AG10803 (cell line): ENCODE data around the gene CNOT1.
"Not testable (repeated sequence)": the region's sequence is repeated elsewhere in the genome, so short reads cannot be mapped to it uniquely, and the experiment has no call there.

ENCODE experiments used
- DNase-seq: peaks from one replicate; pipeline ENCODE4 v3.0.0; 2010; ENCODE audit warnings: low read depth
- H3K4me3 ChIP-seq: 2 replicates; pipeline ENCODE4 v1.5.1; 2011; ENCODE audit warnings: mild to moderate bottlenecking, low read length, control low read depth
- TF ChIP-seq, protein P1 (sequence below): conservative IDR thresholded peaks from 2 replicates; pipeline ENCODE4 v1.5.1; 2011; ENCODE audit warnings: mild to moderate bottlenecking, low read length, control low read depth, inconsistent platforms

The CNOT1 gene

DNA sequence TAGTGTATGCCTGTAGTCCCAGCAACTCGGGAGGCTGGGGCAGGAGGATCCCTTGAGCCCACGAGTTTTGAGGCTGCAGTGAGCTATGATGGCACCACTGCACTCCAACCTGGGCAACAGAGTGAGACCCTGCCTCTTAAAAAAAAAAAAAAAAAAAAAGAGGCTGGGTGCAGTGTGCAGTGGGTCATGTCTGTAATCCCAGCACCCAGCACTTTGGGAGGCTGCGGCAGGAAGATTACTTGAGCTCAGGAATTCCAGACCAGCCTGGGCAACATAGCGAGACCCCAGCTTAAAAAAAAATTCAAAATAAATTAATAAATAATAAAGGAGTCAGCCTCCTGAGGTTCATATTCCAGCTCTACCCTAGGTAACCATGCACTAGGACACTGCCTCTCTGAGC, 9.6 kb upstream of the CNOT1 start:
- TF ChIP-seq, protein P1, sequence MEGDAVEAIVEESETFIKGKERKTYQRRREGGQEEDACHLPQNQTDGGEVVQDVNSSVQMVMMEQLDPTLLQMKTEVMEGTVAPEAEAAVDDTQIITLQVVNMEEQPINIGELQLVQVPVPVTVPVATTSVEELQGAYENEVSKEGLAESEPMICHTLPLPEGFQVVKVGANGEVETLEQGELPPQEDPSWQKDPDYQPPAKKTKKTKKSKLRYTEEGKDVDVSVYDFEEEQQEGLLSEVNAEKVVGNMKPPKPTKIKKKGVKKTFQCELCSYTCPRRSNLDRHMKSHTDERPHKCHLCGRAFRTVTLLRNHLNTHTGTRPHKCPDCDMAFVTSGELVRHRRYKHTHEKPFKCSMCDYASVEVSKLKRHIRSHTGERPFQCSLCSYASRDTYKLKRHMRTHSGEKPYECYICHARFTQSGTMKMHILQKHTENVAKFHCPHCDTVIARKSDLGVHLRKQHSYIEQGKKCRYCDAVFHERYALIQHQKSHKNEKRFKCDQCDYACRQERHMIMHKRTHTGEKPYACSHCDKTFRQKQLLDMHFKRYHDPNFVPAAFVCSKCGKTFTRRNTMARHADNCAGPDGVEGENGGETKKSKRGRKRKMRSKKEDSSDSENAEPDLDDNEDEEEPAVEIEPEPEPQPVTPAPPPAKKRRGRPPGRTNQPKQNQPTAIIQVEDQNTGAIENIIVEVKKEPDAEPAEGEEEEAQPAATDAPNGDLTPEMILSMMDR = no peak
- H3K4me3 ChIP-seq = no peak overlapping the region
- DNase-seq = no peak

DNA sequence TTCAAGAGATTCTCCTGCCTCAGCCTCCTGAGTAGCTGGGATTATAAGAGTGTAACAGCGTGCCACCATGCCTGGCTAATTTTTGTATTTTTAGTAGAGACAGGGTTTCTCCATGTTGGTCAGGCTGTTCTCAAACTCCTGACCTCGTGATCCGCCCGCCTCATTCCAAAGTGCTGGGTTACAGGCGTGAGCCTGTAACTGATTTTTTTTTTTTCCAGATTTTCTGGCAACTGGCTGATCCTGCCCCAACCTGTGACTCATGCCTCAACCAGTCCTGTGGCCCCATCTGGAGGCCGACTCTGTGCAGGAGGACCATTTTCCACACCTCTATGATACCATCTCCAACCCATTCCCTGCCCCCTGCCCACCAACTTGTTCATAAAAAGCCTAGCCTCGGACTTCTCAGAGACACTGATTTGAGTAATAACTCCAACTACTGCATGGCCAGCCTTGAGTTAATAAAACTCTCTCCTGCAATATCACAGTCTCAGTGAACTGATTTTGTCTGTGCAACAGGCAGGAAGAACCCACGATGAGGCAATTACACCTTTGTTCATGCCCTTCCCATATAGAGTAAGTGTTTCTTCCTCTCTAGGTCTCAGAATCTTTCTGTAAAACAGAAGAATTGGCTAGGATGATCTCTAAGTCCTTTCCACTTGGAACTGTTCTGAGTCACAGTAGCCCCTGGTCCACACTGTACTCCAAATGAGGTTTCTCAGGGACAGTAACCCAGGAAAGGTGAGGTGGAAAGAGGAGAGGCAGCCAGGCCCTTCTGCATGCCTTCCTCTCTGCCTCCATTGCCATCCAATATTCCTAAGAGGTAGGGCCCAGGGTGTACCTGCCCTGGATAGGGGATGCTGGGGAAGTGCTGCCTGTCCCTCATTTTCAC, 8.8 kb upstream of the CNOT1 start:
- no peak overlapping the region for H3K4me3 ChIP-seq
- TF ChIP-seq, protein P1 = peak; percentile 62
- peak; percentile 92 for DNase-seq

DNA sequence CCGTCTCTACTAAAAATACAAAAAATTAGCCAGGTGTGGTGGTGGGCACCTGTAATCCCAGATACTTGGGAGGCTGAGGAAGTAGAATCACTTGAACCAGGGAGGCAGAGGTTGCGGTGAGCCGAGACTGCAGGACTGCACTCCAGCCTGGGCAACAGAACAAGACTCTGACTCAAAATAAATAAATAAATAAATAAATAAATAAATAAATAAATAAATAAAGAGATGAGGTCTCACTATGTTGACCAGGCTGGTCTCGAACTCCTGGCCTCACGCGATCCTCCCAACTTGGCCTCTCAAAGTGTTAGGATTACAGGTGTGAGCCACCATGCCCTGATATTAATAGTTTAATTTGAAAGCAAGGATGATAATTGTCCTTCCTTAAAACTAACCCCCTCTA, 7.4 kb upstream of the CNOT1 start:
- DNase-seq = not testable (repeated sequence)

DNA sequence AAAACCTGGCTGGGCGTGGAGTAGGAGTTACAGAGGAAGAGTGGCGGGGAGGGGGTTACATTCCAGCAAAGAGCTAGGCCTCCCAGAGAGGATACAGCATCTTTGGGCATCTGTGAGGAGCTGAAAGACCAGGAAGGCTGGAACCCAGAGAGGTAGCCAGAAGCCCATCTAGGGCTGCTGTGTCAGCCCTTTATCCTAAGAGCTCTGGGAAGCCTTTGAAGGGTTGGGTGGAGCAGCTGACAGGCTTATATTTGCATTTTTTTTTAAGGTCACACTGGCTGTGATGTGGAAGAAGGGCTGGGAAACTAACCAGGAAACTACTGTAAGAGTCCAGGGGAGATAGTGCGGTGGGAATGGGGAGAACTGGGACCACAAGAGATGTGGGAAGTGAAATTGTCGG, 6.8 kb upstream of the CNOT1 start:
- no peak for DNase-seq
- TF ChIP-seq, protein P1 = no peak
- H3K4me3 ChIP-seq = no peak overlapping the region

More for the DNA sequence above, 7.4 kb upstream of the CNOT1 start:
- H3K4me3 ChIP-seq = not testable (repeated sequence)

DNA sequence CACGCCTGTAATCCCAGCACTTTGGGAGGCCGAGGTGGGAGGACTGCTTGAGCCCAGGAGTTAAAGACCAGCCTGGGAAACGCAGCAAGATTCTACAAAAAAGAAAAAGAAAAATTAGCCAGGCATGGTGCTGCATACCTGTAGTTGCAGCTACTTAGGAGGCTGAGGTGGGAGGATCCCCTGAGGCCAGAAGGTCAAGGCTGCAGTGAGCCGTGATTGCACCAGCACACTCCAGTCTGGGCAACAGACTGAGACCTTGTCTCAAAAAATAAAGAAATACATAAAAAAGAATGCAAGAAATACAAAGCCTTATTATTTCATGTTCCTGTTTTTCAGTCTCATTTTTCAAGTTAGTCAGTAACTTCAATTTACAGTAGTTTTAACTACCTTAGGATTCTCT, 5.9 kb upstream of the CNOT1 start:
- DNase-seq = no peak
- TF ChIP-seq, protein P1 = no peak

DNA sequence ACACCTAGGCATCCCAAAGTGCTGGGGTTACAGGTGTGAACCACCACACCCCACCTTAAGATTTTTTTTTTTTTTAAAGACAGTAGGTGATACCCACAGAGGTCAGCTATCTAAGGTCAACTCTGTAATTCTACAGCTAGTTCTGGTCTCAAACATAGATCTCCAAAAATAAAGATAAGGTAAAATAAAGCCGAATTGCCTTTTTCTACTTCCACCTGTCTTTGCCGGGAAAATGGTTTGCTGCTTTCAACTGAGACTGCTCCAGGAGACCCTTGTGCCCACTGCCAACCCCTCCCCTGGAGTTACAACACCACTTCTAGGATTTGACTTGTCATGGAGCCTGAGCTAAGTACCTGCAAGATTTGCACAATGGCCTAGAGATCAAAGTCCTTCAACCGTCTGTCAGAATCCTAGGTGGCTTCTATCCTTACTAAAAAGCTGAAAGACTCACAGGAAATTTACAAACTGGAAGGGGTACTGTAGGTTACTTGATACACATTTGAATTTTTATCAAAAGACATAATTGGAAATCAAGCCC, 4.7 kb upstream of the CNOT1 start:
- TF ChIP-seq, protein P1 = no peak
- H3K4me3 ChIP-seq = no peak overlapping the region
- DNase-seq = no peak

More for the DNA sequence above, 5.9 kb upstream of the CNOT1 start:
- no peak overlapping the region for H3K4me3 ChIP-seq

DNA sequence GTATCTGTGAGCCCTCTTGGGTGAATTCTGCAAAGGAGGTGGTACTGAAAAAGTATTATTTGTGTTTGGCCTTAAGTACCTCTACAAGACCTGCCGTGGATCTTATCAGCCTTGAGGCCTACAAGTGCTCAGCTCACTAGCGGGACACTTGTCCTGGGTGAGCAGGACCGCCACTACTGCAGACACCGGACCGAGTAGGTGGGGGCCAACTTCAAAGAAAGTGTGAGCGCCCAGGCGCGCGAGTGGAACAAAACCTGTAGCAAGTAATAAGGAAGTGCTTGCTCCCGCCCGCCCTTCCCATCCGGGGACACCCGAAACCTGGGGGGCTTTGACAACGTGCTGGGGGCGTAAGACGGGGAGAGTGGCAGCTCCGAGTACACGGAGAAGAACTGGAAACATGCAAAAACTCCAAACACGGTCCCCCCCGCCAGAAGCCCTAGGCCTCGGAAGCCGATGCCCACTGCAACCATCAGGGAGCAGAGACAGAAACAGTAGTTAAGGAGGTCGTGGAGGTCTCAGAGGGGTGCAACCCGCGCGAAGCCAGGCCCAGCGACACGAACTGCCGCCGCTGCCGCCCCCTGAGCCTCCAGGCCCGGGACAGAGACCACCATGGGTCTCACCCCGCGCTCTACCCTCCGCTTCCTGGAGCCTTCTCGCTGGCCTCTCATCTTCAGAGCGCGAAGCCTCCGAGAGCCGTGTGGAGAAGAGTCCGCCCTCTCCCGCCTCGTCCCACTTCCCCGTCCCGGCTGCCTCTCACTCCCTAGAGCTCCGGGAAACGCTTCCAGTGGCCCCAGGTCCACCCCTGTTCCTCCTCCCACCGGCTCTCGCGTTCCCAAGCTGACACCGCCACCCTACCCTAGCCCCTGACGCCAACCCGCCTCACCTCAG, 537 bp downstream of the CNOT1 start:
- TF ChIP-seq, protein P1 = no peak
- DNase-seq = peak; percentile 6
- peak overlapping the region; percentile 96 for H3K4me3 ChIP-seq
